GM12878 (cell line): ENCODE data around the gene SMOC2. TPM values are rescaled to one million over a fixed set of nuclear protein-coding genes. Genes with fewer than 3 reads are reported as not detected.

ENCODE experiments used
- ATAC-seq: fragments of 200-7000 bp; cut with Tn5 transposase; 3 replicates; pipeline ENCODE4 v1.9.1; 2020; ENCODE audit warnings: mild to moderate bottlenecking, moderate library complexity
- BruUV-seq: library from RNA; stranded (reverse); fragments of 400-500 nt; replicated peaks from 2 replicates; lab custom pipeline; 2021; lab: Mats Ljungman, UMichigan
- CTCF ChIA-PET: fragments of 300-600 bp; sonication (Branson Sonifier 250); formaldehyde crosslinking; extraction: SDS; loops from one replicate; lab custom pipeline; 2021; ENCODE audit warnings: inconsistent platforms; lab: Yijun Ruan, JAX
- POLR2A ChIA-PET: fragments of 350-600 bp; formaldehyde crosslinking; extraction: SDS; loops from one replicate; lab custom pipeline; 2021; ENCODE audit warnings: inconsistent platforms; lab: Charles Lee
- RAD21 ChIA-PET: fragments of 300-600 bp; sonication (Branson Sonifier 250); formaldehyde crosslinking; loops from one replicate; lab custom pipeline; 2023; ENCODE audit warnings: antibody characterized with exemption; ENCODE audit not compliant: unreplicated experiment; lab: Charles Lee
- SMC1A ChIA-PET: fragments of 300-600 bp; sonication (Branson Sonifier 250); formaldehyde crosslinking; loops from one replicate; lab custom pipeline; 2023; ENCODE audit not compliant: unreplicated experiment, uncharacterized antibody; lab: Charles Lee
- DNase-seq: peaks from one replicate; pipeline ENCODE4 v3.0.0-alpha.2; 2011; ENCODE audit warnings: low read depth, low spot score
- FAIRE-seq: peaks from 3 replicates; lab custom pipeline; 2011; peaks lifted over from hg19 to GRCh38; lab: Jason Lieb, UNC
- H2AFZ ChIP-seq: 2 replicates; pipeline ENCODE4 v1.6.0; 2011; ENCODE audit warnings: low read depth, low read length, control low read depth; ENCODE audit not compliant: control insufficient read depth
- H3K27ac ChIP-seq: 2 replicates; pipeline ENCODE4 v1.5.1; 2011; ENCODE audit warnings: control low read depth; ENCODE audit not compliant: control insufficient read depth, insufficient read depth
- H3K27me3 ChIP-seq, 2 experiments: replicated peaks in 1 of 2; 2 replicates each; pipeline versions ENCODE4 v1.6.0 to v1.6.1; 2011; ENCODE audit warnings: low read length in 1 of 2; ENCODE audit not compliant: control insufficient read depth in 2 of 2, insufficient read depth in 2 of 2
- H3K36me3 ChIP-seq, 2 experiments: 2 replicates each; pipeline ENCODE4 v1.5.1; 2011; ENCODE audit warnings: low read length in 1 of 2; ENCODE audit not compliant: control insufficient read depth in 2 of 2, insufficient read depth in 2 of 2
- H3K4me1 ChIP-seq: 2 replicates; pipeline ENCODE4 v1.6.1; 2011; ENCODE audit warnings: mild to moderate bottlenecking, low read length, moderate library complexity, mixed read lengths; ENCODE audit not compliant: control insufficient read depth, insufficient read depth
- H3K4me2 ChIP-seq: 2 replicates; pipeline ENCODE4 v1.6.0; 2011; ENCODE audit warnings: control low read depth; ENCODE audit not compliant: control insufficient read depth, insufficient read depth
- H3K4me3 ChIP-seq: fragments of 200-600 bp; sonication (generic); 2 replicates; pipeline ENCODE4 v1.5.1; 2016
- H3K79me2 ChIP-seq: 2 replicates; pipeline ENCODE4 v1.6.0; 2011; ENCODE audit warnings: low read length; ENCODE audit not compliant: control insufficient read depth, insufficient read depth
- H3K9ac ChIP-seq: 2 replicates; pipeline ENCODE4 v1.8.0; 2011; ENCODE audit warnings: low read length, control low read depth, mixed read lengths; ENCODE audit not compliant: control insufficient read depth, insufficient read depth
- H3K9me3 ChIP-seq: replicated peaks from 3 replicates; pipeline ENCODE4 v1.5.1; 2011; ENCODE audit warnings: mild to moderate bottlenecking, low read length; ENCODE audit not compliant: control insufficient read depth, insufficient read depth
- H4K20me1 ChIP-seq: 2 replicates; pipeline ENCODE4 v1.6.0; 2011; ENCODE audit not compliant: control insufficient read depth, insufficient read depth
- EGR1 ChIP-seq, 2 experiments: IDR thresholded peaks; 1 replicate in 1 of 2; 2 replicates in 1 of 2; pipeline ENCODE4 v1.6.1; 2011 to 2012; ENCODE audit warnings: low read depth in 2 of 2, low read length in 2 of 2, borderline replicate concordance in 1 of 2, mild to moderate bottlenecking in 1 of 2, moderate library complexity in 1 of 2
- HDAC6 ChIP-seq: fragments of 200-600 bp; sonication (generic); IDR thresholded peaks from one replicate; pipeline ENCODE4 v1.8.0; 2017; ENCODE audit warnings: antibody characterized with exemption; ENCODE audit not compliant: unreplicated experiment
- MLLT1 ChIP-seq: fragments of 450-650 bp; IDR thresholded peaks from 2 replicates; pipeline ENCODE4 v1.6.1; 2016; ENCODE audit warnings: mild to moderate bottlenecking
- RAD21 ChIP-seq: IDR thresholded peaks from 2 replicates; pipeline ENCODE4 v1.6.1; 2011; ENCODE audit warnings: mild to moderate bottlenecking, low read depth, low read length, moderate library complexity; ENCODE audit not compliant: insufficient read depth
- RAD51 ChIP-seq: fragments of 450-650 bp; IDR thresholded peaks from 2 replicates; pipeline ENCODE4 v1.6.1; 2016; ENCODE audit warnings: moderate library complexity, mild to moderate bottlenecking, inconsistent platforms
- TARDBP ChIP-seq: IDR thresholded peaks from 2 replicates; pipeline ENCODE4 v1.6.1; 2016; ENCODE audit warnings: borderline replicate concordance
- ZNF274 ChIP-seq: IDR thresholded peaks from one replicate; pipeline ENCODE4 v1.8.0; 2011; ENCODE audit not compliant: insufficient read length, insufficient read depth
- WGBS: methylation state at CpG from one replicate; pipeline ENCODE4 v1.1.6; 2016; ENCODE audit warnings: low lambda C conversion rate; ENCODE audit not compliant: insufficient replicate concordance, insufficient coverage; ENCODE audit errors: missing lambda C conversion rate; 5-methylcytosine and 5-hydroxymethylcytosine counted together
- in situ Hi-C: fragments of 300-500 bp; cut with MboI; formaldehyde crosslinking; loops from 9 replicates; pipeline ENCODE4 v1.14.3; 2018; ENCODE audit warnings: mixed read lengths
- intact Hi-C: fragments of 100-400 bp; cut with micrococcal nuclease; formaldehyde crosslinking; loops from one replicate; pipeline ENCODE4 v1.14.2; 2022; ENCODE audit not compliant: unreplicated experiment
- polyA plus RNA-seq, 11 experiments: library from polyadenylated mRNA; depleted of rRNA in 4 of 11; unstranded in 6 of 11; stranded (reverse) in 5 of 11; fragments of >200 nt; fragmentation: Nextera tagmentation in 4 of 11; fragmentation: Illumina TruSeq in 1 of 11; extraction: Ambion mirVana in 4 of 11; extraction: Trizol in 1 of 11; gene quantifications; 1 replicate in 1 of 11; 2 replicates in 10 of 11; pipeline versions ENCODE4 v1.2.1 to v1.2.3, GENCODE V29; 2011 to 2016; ENCODE audit warnings: inconsistent platforms in 2 of 11, missing spikeins in 2 of 11, low read depth in 1 of 11
- total RNA-seq, 4 experiments: library from RNA; depleted of rRNA in 3 of 4; stranded (reverse); fragments of >200 nt in 3 of 4; fragmentation: Illumina TruSeq in 1 of 4; extraction: Trizol in 1 of 4; gene quantifications; 2 replicates each; pipeline versions ENCODE4 v1.2.1 to v1.2.3, GENCODE V29; 2013 to 2021

Gene SMOC2
- total and polyA plus RNA-seq, 10 of the 15 experiments (the other 5 are each of a cell fraction or from before 2014, with no cell fraction given), result 0.10 to 0.12 TPM; not detected in 8

- no peaks in the 10 kb centered on the region for H3K27me3 ChIP-seq
- no peaks in the 10 kb centered on the region for H3K36me3 ChIP-seq
- no peak overlapping the region for H3K9ac ChIP-seq
- ATAC-seq (no peak), DNase-seq (no peak), FAIRE-seq (no peak)
- RAD21 ChIA-PET, result no interaction called here
- no peak overlapping the region for H3K4me2 ChIP-seq
- POLR2A ChIA-PET, result no interaction called here
- H2AFZ ChIP-seq, result no peak overlapping the region
- H3K27ac ChIP-seq, result no peak overlapping the region
- H3K9me3 ChIP-seq, result no peaks in the 10 kb centered on the region; the same call in 2 of the 3 replicates
- H3K4me1 ChIP-seq, result no peaks in the 10 kb centered on the region
- no TSS peak for BruUV-seq
- SMC1A ChIA-PET, result no interaction called here
- in situ Hi-C loops, result no loop called here
- CTCF ChIA-PET, result no interaction called here
- 61% methylated on average over 18 of the region's 18 CpGs for WGBS
- intact Hi-C loops, result no loop called here
- TF ChIP-seq TARDBP (no peak), MLLT1 (no peak), EGR1 (IDR thresholded peaks at IDR 0.05; ENCODE audit: borderline replicate concordance in 1 of 2, low read depth in 2 of 2, low read length in 2 of 2) (no peak), HDAC6 (no peak), ZNF274 (no peak), RAD51 (no peak), RAD21 (no peak)
- H3K4me3 ChIP-seq, result no peak overlapping the region
- H4K20me1 ChIP-seq, result no peaks in the 10 kb centered on the region
- no peaks in the 10 kb centered on the region for H3K79me2 ChIP-seq
Observed at GRCh38 chr6:168529214-168529613, 88.2 kb downstream of the SMOC2 start.
